ENCODE results near the gene FAM241B.

Gene FAM241B

DNA sequence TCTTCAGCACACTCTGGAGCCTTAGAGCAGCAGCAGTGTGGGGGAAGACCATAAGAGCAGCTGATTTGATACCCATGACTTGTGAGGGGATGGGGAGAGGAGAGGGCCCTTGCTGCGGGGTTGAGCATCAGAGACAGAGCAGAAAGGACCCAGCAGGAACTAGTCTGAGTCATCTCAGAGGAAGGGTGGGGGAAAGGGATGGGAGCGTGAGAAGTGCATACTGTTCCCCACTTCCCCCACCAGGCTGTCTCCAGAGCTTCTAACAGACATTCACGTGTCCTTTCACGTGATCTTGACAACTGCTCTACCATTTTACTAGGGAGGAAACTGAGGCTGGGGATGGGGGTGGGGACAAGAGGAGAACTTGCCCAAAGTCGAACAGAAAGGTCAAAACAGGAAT lies 38.7 kb downstream of the FAM241B start:
- no peak for DNase-seq

- no peak for DNase-seq
These were observed 39.4 kb downstream of the FAM241B start for GRCh38 chr10:69669409-69669808.

DNA sequence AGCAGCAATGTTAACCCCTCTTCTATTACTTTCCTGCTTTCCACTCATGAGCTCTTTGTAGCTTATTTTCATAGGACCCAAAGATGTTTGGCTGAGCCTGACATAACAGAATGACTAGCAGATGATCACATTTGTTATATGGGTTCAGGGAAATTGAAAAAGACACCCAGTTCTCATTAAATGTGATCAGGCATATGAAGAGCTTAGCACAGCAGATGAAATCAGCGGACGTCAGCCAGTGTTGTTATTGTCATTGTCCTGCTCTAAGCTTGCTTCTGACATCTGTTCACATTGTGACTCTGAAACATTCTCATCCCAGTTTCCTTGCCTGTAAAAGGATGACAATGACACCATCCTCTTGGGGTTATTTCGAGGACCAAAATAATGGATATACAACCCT lies 43.5 kb downstream of the FAM241B start:
- no peak for DNase-seq

GRCh38 chr10:69674786-69675185 lies 44.7 kb downstream of the FAM241B start:
- no peak for DNase-seq

GRCh38 chr10:69676301-69676700 lies 46.3 kb downstream of the FAM241B start:
- no peak for DNase-seq

- DNase-seq, result no peak
These were observed 48.1 kb downstream of the FAM241B start for GRCh38 chr10:69677985-69678654.

- DNase-seq, result no peak
These were observed 49.7 kb downstream of the FAM241B start for GRCh38 chr10:69679736-69680135.

DNA sequence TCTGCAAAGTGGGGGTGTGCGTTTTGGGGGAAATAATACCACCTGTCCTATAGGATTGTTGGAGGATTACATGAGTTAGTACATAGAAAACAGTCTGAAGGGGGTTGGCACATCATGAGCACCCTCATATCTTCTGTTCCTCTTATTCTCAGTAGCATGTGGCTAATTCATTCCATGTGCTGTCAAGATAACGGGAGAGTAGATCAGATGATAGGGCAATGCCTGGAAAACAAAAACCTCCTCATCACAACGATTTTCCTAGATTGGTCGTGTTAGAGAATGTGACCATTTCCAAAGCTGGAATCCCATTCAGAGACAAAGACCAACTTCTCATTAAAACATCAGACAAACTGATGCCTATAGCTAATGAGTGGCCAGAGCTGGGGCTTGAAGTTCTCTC lies 50.6 kb downstream of the FAM241B start:
- no peak for DNase-seq

- DNase-seq, result no peak
These were observed 51.4 kb downstream of the FAM241B start for GRCh38 chr10:69681436-69681835.

DNA sequence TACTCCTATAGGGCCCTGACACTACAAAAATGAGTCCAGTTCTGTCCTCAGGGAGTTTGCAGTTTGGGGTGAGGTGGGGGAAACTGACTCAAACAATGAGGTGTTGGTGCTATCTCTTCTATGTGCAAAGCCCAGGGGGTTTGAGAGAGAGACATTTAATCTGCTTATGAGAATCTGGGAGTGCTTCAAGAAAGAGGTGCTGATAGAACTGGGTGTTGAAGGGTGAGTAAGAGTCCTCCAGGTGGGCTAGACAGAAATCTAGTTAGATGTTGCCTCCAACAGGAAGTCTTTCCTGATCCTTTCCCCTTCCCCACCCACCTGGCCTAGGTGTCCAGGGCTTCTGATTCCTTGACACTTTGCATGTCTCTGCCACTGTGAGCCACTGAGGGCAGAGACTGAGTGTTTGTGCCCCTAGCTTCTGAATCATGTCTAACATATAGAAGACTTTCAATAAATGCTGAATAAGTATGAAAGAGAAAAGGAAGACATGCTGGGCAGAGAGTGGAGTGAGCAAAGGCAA lies 53.0 kb downstream of the FAM241B start:
- DNase-seq, result no peak
